Measurements from ENCODE around the gene SFRP5.

Gene SFRP5

DNA sequence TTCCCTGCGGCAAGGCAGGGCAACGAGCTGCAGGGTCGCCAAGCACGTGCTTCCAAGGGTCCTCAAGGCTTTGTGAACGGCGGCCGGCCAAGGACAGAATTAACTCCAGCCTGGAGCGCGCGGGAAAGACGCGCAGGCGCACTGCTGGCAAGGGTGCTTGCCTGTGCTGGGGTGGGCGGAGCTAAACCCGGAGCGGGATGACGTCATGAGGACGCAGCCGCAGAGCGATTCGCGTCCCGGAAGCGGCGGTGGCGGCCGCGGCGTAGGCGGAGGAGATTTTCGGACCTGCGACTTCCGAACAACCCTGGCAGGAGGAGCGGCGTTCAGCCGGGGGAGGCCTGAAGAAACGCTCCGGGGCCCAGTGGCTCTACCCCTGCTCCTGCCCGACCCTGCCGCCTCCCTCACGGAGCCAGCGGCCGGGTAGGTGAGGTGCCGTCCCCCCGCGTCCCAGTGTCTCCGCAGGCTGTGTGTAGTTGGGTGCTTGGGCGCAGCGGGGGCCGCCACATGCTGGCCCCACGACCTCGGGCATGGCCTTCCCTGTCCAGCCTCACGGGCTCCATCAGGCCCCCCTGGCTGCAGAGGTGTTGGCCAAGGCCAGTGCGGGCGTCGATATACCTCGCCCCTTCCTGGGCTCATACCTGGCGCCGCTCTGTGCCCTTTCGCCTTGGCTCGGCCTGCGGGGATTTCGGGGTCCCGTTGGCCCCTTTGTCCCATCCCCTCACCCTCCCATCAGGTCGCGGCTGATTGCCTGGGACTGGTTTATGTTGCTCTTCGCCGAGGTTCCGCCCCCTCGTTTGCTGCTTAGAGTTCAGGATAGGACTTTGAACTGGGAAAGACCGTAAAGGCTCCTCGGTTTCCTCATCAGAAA, 34.7 kb downstream of the SFRP5 start, which contains the start of gene ZFYVE27:
ZFYVE27 (plus strand) TSS at position 227 of the 868 bp plus-strand sequence. CDS start 1,350 bp downstream, outside the sequence.
- DNase-seq (ENCODE audit: low read depth in 2 of 2) = peak; percentile 89 to 98

DNA sequence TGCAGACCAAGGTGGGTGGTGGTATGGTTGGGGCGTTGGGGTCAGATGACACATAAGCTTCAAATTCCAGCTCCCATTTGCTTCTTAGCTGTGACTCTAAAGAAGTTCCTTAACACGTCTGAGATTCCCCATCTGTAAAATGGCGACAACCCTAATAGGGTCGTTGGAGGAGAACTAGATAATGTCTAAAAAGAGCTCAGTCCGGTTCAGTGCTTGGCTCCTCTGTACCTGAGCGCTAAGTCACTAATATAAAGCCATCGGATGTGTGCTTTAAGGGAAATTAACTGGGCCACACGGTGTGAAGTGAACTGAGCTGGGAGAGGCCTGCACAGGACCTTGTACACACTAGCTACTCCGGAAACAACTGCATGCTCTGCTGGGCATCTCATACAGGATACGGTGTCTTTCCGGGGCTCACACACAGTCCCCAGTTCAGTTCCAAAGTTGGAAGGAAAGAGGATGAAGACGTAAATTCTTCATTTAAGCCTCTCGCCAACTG, 35.3 kb downstream of the SFRP5 start:
- DNase-seq (ENCODE audit: low read depth in 2 of 2) = no peak

DNA sequence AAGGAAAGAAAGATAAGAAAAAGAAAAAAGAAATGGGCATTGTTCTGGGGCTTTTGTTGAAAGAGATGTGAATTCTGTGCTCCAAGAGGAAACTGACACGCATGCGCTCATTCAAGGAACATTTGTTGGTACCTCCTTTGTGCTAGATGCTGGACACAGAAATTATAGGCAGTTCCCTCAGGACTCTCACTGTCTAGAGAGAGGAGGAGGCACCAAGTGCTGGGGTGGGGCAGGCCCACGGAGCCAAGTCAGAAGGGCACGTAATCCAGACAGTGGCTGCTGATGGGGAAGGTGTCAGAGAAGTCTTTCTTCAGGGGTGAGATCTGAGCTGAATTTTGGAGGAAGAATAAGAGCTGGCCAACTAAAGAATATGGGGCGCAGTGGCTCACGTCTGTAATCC, 37.8 kb downstream of the SFRP5 start:
- no peak for DNase-seq (ENCODE audit: low read depth in 2 of 2)

DNA sequence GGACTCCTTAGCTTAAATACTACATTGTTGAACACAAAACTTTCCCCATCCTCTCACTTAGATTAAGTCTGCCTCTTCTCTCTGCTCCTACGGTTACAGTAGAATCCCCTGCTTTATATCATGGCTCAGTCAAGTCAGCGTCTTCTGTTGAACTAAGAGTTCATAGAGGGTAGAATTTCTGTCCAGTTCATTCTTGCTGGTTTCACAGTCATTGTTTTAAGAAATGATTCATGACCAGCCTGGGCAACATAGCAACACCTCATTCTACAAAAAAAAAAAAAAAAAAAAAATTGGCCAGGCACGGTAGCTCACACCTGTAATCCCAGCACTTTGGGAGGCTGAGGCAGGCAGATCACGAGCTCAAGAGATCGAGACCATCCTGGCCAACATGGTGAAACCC, 38.5 kb downstream of the SFRP5 start:
- DNase-seq (ENCODE audit: low read depth in 2 of 2) = no peak

DNA sequence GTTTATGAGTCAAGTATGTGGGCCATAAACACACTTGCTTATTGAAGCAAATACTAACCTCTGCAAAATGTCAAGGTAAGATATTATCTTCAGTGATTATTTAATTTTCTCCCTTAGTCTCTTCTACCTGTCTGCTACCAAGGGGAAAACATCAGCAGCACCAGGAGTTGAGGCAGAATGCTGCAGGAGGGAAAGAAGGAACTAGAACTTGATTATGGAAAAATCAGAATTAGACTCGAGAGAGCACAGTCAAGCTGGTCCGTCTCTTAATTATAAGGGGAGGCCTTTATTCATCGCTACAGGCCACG, 39.8 kb downstream of the SFRP5 start:
- no peak for DNase-seq (ENCODE audit: low read depth in 2 of 2)

DNA sequence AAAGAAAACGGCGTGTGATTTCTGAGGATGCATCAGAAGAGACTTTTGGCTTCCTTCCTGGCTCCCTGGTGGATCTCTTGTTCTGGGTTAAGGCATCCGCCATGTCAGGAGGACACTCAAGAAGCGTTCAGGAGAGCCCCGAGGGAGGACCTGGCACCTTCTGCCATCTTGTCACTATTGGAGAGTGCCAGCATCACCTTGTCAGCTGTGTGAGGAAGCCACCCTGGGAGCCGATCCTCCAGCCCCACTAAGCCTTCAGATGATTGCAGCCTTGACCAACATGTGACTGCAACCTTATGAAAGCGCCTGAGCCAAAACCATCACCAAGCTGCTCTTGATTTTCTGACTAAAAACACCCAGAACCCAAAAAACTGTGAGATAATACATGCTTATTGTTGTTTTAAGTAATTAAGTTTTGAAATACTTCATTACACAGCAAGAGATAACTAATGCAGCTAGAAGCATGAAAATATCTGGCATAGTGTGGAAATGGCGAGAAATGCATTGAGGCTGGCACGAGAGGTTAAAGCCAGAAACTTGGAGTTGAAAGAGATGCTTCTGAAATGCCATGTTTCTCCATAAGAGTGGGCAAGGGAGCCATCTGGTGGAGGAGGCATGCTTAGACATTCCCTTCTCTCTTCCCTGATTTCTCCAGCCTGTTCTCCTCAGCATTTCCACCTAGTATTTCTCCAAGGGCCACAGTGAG, 40.3 kb downstream of the SFRP5 start:
- DNase-seq (ENCODE audit: low read depth in 2 of 2) = peak in 1 of 2 experiments; percentile 36

DNA sequence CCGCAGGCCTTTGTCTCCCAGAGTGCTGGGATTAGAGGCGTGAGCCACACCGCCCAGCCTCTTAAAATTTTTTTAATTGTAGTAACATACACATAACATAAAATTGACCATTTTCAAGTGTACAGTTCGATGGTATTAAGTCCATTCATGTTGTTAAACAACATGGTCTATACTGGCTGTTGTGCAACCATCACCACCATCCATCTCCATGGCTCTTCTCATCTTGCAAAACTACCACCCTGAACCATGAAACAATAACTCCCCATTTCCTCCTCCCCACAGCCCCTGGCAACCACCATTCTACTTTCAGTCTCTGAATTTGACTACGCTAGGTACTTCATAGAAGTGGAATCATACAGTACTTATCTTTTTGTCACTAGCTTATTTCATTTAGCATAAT, 42.8 kb downstream of the SFRP5 start:
- no peak for DNase-seq (ENCODE audit: low read depth in 2 of 2)

DNA sequence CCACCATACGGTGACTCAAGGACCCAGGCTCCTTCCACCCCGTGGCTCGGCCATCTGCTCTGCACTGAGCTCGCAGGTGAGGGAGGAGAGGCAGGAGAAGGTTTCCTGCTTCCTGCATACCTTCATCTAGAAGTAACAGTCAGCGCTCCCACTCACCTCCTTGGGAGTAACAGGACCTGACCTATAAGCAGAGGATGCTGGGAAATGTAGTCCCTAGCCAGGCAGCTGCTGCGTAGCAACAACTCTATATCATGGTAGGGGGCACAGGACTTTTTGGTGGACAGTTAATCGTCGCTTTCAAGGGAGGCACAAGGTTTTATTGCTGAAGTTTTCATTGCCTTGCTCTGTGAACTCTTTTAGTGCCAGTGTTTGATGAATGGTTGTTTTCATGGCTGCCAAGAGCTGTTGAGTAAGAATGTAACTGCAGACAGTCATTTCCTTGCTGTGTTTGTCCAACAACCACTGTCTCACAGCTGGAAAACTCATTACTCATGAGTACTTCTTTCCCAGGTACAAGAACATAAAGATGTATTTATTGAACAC, 45.1 kb downstream of the SFRP5 start:
- no peak for DNase-seq (ENCODE audit: low read depth in 2 of 2)

DNA sequence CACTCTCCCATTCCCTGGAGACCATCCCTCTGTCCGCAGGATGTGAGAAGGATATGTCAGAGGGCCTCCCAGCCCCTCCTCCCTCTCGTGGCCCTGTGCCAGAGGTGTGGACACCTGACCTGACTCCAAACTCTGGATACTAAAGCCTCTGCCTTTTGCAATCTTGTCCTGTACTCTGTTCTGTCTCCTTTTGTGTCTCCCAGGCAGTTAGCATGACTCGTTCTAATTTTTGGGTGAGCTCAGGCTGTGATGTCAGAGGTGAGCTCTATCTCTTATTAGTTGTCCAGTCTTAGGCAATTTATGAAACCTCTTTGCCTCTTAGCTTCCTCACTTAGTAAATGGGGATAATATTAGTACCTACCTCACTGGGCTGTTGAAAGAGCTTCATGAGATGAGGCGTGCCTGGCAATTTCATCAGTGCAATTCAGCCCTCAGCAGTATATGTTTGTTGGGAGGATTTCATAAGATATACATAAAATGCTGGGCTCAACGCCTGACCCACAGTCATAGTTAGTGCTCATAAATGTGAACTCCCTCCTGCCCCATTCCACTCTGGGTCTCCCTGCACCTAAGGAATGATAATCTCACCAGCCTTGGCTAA, 47.4 kb downstream of the SFRP5 start:
- no peak for DNase-seq (ENCODE audit: low read depth in 2 of 2)

DNA sequence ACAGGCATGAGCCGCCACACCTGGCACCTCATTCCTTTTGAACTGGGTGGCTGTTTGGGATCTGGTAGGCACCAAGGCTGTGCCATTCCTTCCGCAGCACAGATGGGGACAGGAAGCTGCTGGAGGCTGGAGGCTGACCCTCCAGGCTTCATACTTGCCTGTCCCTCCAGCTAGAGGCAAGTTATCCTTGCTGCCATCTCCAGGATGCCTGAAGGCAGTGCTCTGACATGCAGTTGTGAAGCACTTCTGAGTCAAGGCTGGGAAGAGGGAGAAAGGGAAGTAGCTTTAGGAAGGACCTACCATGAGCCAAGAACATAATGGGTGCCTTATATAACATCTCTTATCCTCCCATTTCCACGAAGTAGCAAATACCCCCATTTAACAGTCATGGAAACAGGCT, 48.8 kb downstream of the SFRP5 start:
- no peak for DNase-seq (ENCODE audit: low read depth in 2 of 2)

DNA sequence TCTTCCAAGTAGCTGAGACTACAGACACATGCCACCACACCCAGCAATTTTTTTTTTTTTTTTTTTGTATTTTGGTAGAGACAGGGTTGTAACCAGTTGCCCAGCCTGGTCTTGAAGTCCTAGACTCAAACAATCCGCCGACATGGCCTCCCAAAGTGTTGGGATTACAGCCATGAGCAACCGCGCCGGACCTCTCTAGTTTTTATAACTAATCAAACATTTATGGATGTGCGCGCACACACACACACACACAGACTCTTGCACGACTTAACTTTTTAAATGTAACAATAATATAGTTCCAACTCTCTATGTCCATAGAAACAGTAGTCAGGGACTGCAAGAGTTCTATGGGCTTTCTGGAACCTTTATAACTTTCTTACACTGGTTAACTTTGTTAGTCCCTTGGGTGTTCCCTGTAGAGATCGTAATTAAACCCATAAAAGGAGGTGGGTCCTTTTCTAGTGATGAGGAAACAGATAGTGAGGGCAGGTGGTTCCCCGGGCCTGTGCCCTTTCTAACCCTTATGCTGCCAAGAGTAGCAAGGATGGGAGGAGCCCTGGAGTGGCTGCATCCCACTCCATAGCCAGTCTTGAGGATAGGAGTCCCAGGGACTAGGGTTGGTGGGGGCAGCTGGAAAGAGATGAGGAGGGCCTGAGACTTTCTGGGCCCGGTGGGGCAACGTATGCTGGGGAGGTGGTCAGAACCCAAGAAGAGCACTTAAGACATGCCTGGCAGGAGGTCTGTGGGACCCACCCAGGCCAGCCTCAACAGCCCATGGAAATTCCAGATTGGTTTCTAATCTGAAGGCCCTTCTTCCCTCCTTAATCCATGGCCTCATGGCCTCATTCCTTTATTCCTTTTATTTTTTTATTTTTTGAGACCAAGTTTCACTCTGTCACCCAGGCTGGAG, 49.7 kb downstream of the SFRP5 start:
- DNase-seq (ENCODE audit: low read depth in 2 of 2) = no peak

DNA sequence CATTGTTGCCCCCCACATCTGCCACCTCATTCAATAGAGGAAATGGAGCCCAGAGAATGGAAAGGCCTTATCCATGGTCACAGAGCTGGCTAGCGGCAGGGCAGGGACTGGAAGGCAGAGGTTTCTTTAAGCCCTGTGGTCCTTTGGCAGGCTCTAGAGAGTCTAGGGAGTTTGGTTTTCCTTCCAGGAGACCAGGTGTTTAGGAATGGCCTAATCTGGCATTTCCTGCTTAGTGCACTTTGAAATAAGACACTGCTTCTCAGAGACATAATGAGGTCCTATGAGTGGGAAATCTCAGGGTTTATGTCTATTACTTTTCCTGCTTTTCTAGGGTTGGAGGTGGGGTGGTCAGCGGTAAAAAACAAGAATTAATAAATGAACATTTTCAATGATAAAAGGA, 52.2 kb downstream of the SFRP5 start:
- DNase-seq (ENCODE audit: low read depth in 2 of 2) = no peak

DNA sequence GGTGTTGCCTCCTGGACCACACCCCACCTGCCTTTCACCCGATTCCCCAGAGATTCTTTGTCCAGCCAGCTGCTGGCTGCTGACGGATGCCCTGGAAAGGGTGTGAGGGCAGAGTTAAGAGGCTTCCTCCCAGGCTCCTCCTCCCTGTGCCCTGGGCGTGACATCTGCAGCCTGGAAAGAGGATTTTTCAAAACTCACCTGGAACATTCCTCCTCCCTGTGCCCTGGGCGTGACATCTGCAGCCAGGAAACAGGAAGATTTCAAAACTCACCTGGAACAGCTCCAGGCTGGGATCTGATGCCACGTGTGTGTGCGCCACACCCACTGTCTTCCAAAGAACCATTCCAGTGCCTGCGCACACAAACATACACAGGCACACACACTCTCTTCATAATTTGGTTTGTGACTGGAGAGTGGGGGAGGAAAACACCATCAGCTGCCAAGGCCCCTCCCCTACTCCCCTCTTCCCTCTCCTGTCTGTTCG, 53.1 kb downstream of the SFRP5 start:
- DNase-seq (ENCODE audit: low read depth in 2 of 2) = no peak

DNA sequence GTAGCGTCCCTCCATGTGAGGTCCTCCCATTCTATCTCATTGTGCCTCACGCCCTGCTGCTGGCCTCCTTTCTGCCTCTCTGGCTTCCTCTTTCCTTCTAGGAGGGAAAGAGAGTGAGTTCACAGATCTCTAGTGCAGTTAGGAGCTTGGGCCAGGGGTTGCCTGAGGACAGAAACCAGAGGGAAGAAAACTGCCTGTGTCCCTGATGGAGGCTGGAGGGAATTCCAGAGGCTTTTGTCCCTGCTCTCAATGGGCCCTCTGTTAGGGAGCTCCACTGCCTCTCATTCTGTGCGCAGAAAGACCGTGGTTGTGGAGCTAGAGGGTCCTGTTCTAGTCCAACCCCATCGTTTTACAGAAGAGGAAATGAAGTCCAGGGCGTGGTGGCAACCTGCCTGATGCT, 53.6 kb downstream of the SFRP5 start:
- no peak for DNase-seq (ENCODE audit: low read depth in 2 of 2)

DNA sequence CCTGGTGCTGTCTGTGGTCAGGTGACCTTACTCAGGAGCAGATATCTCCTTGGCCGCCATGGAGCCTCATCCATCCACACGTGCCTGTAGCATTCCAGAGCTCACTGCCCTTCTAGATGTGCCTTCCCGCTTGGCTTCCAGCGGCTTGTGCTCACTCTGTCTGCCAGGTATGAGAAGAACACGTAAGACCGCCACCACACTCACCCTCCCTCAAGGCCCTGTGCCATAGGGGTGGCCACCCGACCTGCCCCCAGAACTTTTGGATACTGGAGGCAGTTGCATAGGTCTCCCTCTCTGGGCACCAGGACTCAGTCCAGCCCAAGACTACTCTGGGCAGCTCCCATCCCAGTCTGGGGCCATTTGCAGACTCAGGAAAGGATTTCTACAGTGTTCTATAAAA, 54.2 kb downstream of the SFRP5 start:
- no peak for DNase-seq (ENCODE audit: low read depth in 2 of 2)

Measured in stimulated activated CD4-positive, alpha-beta T cell treated with anti-CD3 and anti-CD28 coated beads, Interleukin-12 subunit alpha, Interleukin-12 subunit beta, amount 100 ng/mL, for 24 hours (primary cell).